Measurements from ENCODE around the gene RNU6-1.

- TF ChIP-seq CTCF (conservative IDR thresholded peaks at IDR 0.05; ENCODE audit: low read depth, low read length) (no peak), EZH2 (IDR thresholded peaks at IDR 0.05; ENCODE audit: borderline replicate concordance, low read depth, low read length, poor library complexity, severe bottlenecking) (no peak)
These were observed 6.1 kb upstream of the RNU6-1 start for GRCh38 chr15:67845974-67846373.

All from A673 (cell line).